ENCODE results near the gene MYL9.

MYL9 gene

GRCh38 chr20:36574366-36575135, 33.2 kb downstream of the MYL9 start:
- TF ChIP-seq CTCF (IDR thresholded peaks at IDR 0.05; ENCODE audit: low read depth, low read length) = no peak
- in situ Hi-C loops (cut with HindIII; ENCODE audit: low sequenced_read_pairs) = no loop called here

GRCh38 chr20:36576081-36576445, 34.7 kb downstream of the MYL9 start:
- no peak for TF ChIP-seq CTCF (IDR thresholded peaks at IDR 0.05; ENCODE audit: low read depth, low read length)
- no peak overlapping the region for H3K4me3 ChIP-seq (ENCODE audit: low read depth, low read length)
- in situ Hi-C loops (cut with HindIII; ENCODE audit: low sequenced_read_pairs) = no loop called here
- DNase-seq (ENCODE audit: low read depth, low spot score) = no peak

More at GRCh38 chr20:36574366-36575135, 33.2 kb downstream of the MYL9 start:
- peak; percentile 17 for DNase-seq (ENCODE audit: low read depth, low spot score)
- peak overlapping the region; percentile 77 for H3K4me3 ChIP-seq (ENCODE audit: low read depth, low read length)

- H3K4me3 ChIP-seq (ENCODE audit: low read depth, low read length) = no peak overlapping the region
- in situ Hi-C loops (cut with HindIII; ENCODE audit: low sequenced_read_pairs) = no loop called here
- TF ChIP-seq CTCF (IDR thresholded peaks at IDR 0.05; ENCODE audit: low read depth, low read length) = no peak
- no peak for DNase-seq (ENCODE audit: low read depth, low spot score)
Observed at GRCh38 chr20:36578356-36579041, 37.2 kb downstream of the MYL9 start.

GRCh38 chr20:36579996-36580545, 38.8 kb downstream of the MYL9 start:
- no peak for TF ChIP-seq CTCF (IDR thresholded peaks at IDR 0.05; ENCODE audit: low read depth, low read length)
- H3K4me3 ChIP-seq (ENCODE audit: low read depth, low read length) = no peak overlapping the region
- peak; percentile 68 for DNase-seq (ENCODE audit: low read depth, low spot score)
- in situ Hi-C loops (cut with HindIII; ENCODE audit: low sequenced_read_pairs) = no loop called here

GRCh38 chr20:36582322-36582721, 41.0 kb downstream of the MYL9 start:
- TF ChIP-seq CTCF (IDR thresholded peaks at IDR 0.05; ENCODE audit: low read depth, low read length) = no peak
- no peak overlapping the region for H3K4me3 ChIP-seq (ENCODE audit: low read depth, low read length)
- DNase-seq (ENCODE audit: low read depth, low spot score) = no peak
- in situ Hi-C loops (cut with HindIII; ENCODE audit: low sequenced_read_pairs) = no loop called here

GRCh38 chr20:36582821-36583220, 41.5 kb downstream of the MYL9 start:
- H3K4me3 ChIP-seq (ENCODE audit: low read depth, low read length) = no peak overlapping the region
- no peak for DNase-seq (ENCODE audit: low read depth, low spot score)
- no peak for TF ChIP-seq CTCF (IDR thresholded peaks at IDR 0.05; ENCODE audit: low read depth, low read length)
- in situ Hi-C loops (cut with HindIII; ENCODE audit: low sequenced_read_pairs) = no loop called here

Measured in astrocyte of the spinal cord (primary cell).